H1 (cell line): ENCODE measurements around the gene NXPH4. TPM values are rescaled to one million over a fixed set of nuclear protein-coding genes. Genes with fewer than 3 reads are reported as not detected.

Experiments
- ATF3 ChIP-seq: IDR thresholded peaks from 2 replicates; pipeline ENCODE4 v1.6.1; 2011; ENCODE audit warnings: low read depth, mild to moderate bottlenecking, low read length; ENCODE audit not compliant: insufficient read depth
- KDM5A ChIP-seq: fragments of 200-600 bp; IDR thresholded peaks from 2 replicates; pipeline ENCODE4 v1.7.1; 2012; ENCODE audit warnings: mild to moderate bottlenecking, low read length, inconsistent platforms, mixed read lengths
- RBBP5 ChIP-seq: IDR thresholded peaks from 2 replicates; pipeline ENCODE4 v1.7.1; 2012; ENCODE audit warnings: low read depth, mild to moderate bottlenecking, inconsistent platforms, low read length, moderate library complexity, borderline replicate concordance
- RFX5 ChIP-seq: IDR thresholded peaks from 2 replicates; pipeline ENCODE4 v1.6.1; 2011; ENCODE audit warnings: low read depth, low read length, improper control_type of control experiment, borderline replicate concordance
- SIRT6 ChIP-seq: IDR thresholded peaks from one replicate; pipeline ENCODE4 v1.7.1; 2012; ENCODE audit warnings: low read length, inconsistent platforms
- SIX5 ChIP-seq: IDR thresholded peaks from 2 replicates; pipeline ENCODE4 v1.6.1; 2011; ENCODE audit warnings: mild to moderate bottlenecking, low read depth, low read length
- TAF1 ChIP-seq: IDR thresholded peaks from 2 replicates; pipeline ENCODE4 v1.6.1; 2011; ENCODE audit warnings: mild to moderate bottlenecking, low read depth, low read length
- polyA plus RNA-seq, 7 experiments: library from polyadenylated mRNA; depleted of rRNA in 3 of 7; stranded (reverse) in 5 of 7; unstranded in 2 of 7; fragments of >200 nt in 5 of 7; fragments of 200-250 nt in 2 of 7; gene quantifications; 1 replicate in 5 of 7; 2 replicates in 1 of 7; 4 replicates in 1 of 7; pipeline versions ENCODE4 v1.2.1 to v1.2.3, GENCODE V29; 2011 to 2013; ENCODE audit warnings: missing spikeins in 2 of 7, mixed read lengths in 2 of 7
- total RNA-seq: library from RNA; stranded (reverse); fragmentation: NEBNext Ultra II Directional; extraction: Animal tissue kit (Norgen Biotek cat#: 25700); gene quantifications from 2 replicates; pipeline ENCODE4 v1.2.1, GENCODE V29; 2021

Gene NXPH4
- total and polyA plus RNA-seq, 2 of the 8 experiments (the other 6 are each of a cell fraction or from before 2014, with no cell fraction given) = 0.92 to 1.7 TPM

DNA sequence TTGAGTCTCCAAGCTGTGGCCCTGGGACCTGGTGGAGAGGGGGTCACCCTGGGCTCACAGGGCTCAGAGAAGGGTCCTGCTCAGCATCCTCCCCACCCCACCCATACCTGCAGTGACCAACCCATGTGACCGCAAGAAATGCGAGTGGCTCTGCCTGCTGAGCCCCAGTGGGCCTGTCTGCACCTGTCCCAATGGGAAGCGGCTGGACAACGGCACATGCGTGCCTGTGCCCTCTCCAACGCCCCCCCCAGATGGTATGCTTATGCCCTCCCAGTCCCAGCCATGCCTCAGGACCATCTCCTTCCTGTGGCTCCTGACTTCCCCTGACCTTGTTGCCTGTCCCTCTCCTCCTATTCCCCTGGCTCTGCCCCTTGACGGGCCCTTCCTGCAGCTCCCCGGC lies 6.7 kb upstream of the NXPH4 start (continued):
- TF ChIP-seq SIRT6 = no peak
- no peak for TF ChIP-seq RFX5
- TF ChIP-seq SIX5 = no peak
- TF ChIP-seq RBBP5 = no peak
- no peak for TF ChIP-seq ATF3
- no peak for TF ChIP-seq KDM5A
- no peak for TF ChIP-seq TAF1
- TF ChIP-seq, all 59 proteins: peak for 0
